H1 (cell line): ENCODE results near the gene CNTN5.

ENCODE experiments used
- BACH1 ChIP-seq: IDR thresholded peaks from 2 replicates; pipeline ENCODE4 v1.6.1; 2012; ENCODE audit warnings: low read length, improper control_type of control experiment
- BRCA1 ChIP-seq: IDR thresholded peaks from 2 replicates; pipeline ENCODE4 v1.6.1; 2012; ENCODE audit warnings: low read depth, low read length, improper control_type of control experiment
- EP300 ChIP-seq, 2 experiments: IDR thresholded peaks; 1 replicate in 1 of 2; 2 replicates in 1 of 2; pipeline ENCODE4 v1.6.1; 2011 to 2012; ENCODE audit warnings: low read depth in 2 of 2, low read length in 2 of 2, mild to moderate bottlenecking in 2 of 2, borderline replicate concordance in 1 of 2, inconsistent platforms in 1 of 2, moderate library complexity in 1 of 2
- RAD21 ChIP-seq, 2 experiments: IDR thresholded peaks in 1 of 2; conservative IDR thresholded peaks in 1 of 2; 2 replicates each; pipeline ENCODE4 v1.6.1; 2011; ENCODE audit warnings: low read depth in 2 of 2, low read length in 2 of 2, improper control_type of control experiment in 1 of 2, inconsistent platforms in 1 of 2, mild to moderate bottlenecking in 1 of 2, moderate library complexity in 1 of 2
- TF ChIP-seq, protein P1 (sequence below), 3 experiments: IDR thresholded peaks; 1 replicate in 2 of 3; 2 replicates in 1 of 3; pipeline versions ENCODE4 v1.5.1 to v1.6.1; 2011; ENCODE audit warnings: low read length in 3 of 3, mild to moderate bottlenecking in 3 of 3, inconsistent platforms in 2 of 3, low read depth in 1 of 3, moderate library complexity in 1 of 3; ENCODE audit not compliant: insufficient read depth in 1 of 3; ENCODE audit errors: control extremely low read depth in 1 of 3

DNA sequence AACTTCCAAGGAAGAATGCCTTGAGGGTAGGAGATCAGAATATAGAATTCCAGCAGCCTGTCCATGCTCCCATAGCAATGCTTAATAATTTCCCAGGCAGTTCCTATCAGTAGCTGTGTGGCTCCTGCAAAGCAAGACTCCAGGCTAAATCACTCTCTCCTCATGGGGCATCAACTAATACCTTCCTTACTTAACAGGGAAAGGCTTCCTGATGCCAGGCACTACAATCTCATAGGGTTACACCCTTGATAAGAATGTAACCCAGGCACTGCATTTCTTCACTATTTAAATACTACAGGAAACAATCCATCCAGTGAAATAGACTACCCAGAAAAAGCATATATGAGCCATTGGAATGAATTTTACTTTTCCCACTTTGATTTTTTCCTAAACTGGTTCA, 1051.4 kb downstream of the CNTN5 start:
- TF ChIP-seq, protein P1, sequence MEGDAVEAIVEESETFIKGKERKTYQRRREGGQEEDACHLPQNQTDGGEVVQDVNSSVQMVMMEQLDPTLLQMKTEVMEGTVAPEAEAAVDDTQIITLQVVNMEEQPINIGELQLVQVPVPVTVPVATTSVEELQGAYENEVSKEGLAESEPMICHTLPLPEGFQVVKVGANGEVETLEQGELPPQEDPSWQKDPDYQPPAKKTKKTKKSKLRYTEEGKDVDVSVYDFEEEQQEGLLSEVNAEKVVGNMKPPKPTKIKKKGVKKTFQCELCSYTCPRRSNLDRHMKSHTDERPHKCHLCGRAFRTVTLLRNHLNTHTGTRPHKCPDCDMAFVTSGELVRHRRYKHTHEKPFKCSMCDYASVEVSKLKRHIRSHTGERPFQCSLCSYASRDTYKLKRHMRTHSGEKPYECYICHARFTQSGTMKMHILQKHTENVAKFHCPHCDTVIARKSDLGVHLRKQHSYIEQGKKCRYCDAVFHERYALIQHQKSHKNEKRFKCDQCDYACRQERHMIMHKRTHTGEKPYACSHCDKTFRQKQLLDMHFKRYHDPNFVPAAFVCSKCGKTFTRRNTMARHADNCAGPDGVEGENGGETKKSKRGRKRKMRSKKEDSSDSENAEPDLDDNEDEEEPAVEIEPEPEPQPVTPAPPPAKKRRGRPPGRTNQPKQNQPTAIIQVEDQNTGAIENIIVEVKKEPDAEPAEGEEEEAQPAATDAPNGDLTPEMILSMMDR (IDR thresholded peaks at IDR 0.05; ENCODE audit: control extremely low read depth in 1 of 3, insufficient read depth in 1 of 3, low read depth in 1 of 3, low read length in 3 of 3) = no peak
- TF ChIP-seq EP300 (IDR thresholded peaks at IDR 0.05; ENCODE audit: borderline replicate concordance in 1 of 2, low read depth in 2 of 2, low read length in 2 of 2) = no peak
- TF ChIP-seq RAD21 (IDR thresholded peaks at IDR 0.05 in 1 of 2, conservative IDR thresholded peaks at IDR 0.05 in 1 of 2; ENCODE audit: low read depth in 2 of 2, low read length in 2 of 2) = no peak
- TF ChIP-seq BACH1 = no peak
- TF ChIP-seq BRCA1 = no peak
